Adrenal gland (tissue), 12 donors: ENCODE results near the gene GDAP2. TPM values are rescaled to one million over a fixed set of nuclear protein-coding genes. Genes with fewer than 3 reads are reported as not detected.

Experiments used
- DNase-seq, 7 donors: peaks; one replicate each; pipeline ENCODE4 v3.0.0-alpha.2; 2019 to 2020
- H3K27ac ChIP-seq, 5 donors: fragments of 200-600 bp; sonication (generic) in 4 of 5; 1 replicate in 3 of 5; 2 replicates in 2 of 5; pipeline versions ENCODE4 v1.5.1 to v1.8.0; 2016 to 2020; ENCODE audit warnings: mild to moderate bottlenecking in 1 of 5
- H3K27me3 ChIP-seq: fragments of 200-600 bp; 2 replicates; pipeline ENCODE4 v1.8.0; 2021
- H3K36me3 ChIP-seq, 2 donors: fragments of 200-600 bp; replicated peaks in 1 of 2; 1 replicate in 1 of 2; 2 replicates in 1 of 2; pipeline versions ENCODE4 v1.5.1 to v1.8.0; 2018 to 2022
- H3K4me1 ChIP-seq, 2 donors: fragments of 200-600 bp; replicated peaks in 1 of 2; 1 replicate in 1 of 2; 2 replicates in 1 of 2; pipeline versions ENCODE4 v1.5.1 to v1.8.0; 2018 to 2021
- H3K4me3 ChIP-seq, 4 donors: fragments of 200-600 bp; sonication (generic) in 3 of 4; one replicate each; pipeline ENCODE4 v1.5.1; 2016 to 2018
- H3K9me3 ChIP-seq, 3 donors: fragments of 200-600 bp; sonication (generic) in 1 of 3; replicated peaks in 1 of 3; 1 replicate in 2 of 3; 2 replicates in 1 of 3; pipeline versions ENCODE4 v1.5.1 to v1.8.0; 2016 to 2021
- CTCF ChIP-seq, 6 experiments: fragments of 450-650 bp in 4 of 6; fragments of 200-600 bp in 2 of 6; sonication (generic) in 1 of 6; IDR thresholded peaks; 1 replicate in 5 of 6; 2 replicates in 1 of 6; pipeline versions ENCODE4 v1.5.1 to v1.8.0; 2016 to 2021; ENCODE audit warnings: antibody characterized with exemption in 6 of 6, mild to moderate bottlenecking in 2 of 6, moderate library complexity in 1 of 6
- POLR2A ChIP-seq, 2 donors: fragments of 450-650 bp; IDR thresholded peaks; one replicate each; pipeline ENCODE4 v1.6.1; 2017; ENCODE audit warnings: antibody characterized with exemption in 2 of 2, mild to moderate bottlenecking in 2 of 2, moderate library complexity in 1 of 2
- WGBS, 4 donors: extraction: QIAGEN DNeasy Blood & Tissue Kit in 2 of 4; methylation state at CpG; one replicate each; pipeline versions ENCODE4 v1.1.5 to v1.1.7; 2013 to 2017; 5-methylcytosine and 5-hydroxymethylcytosine counted together
- intact Hi-C, 2 donors: fragments of 100-400 bp; cut with DNase I; formaldehyde crosslinking; loops; one replicate each; pipeline versions ENCODE4 v1.14.1 to v1.15.0; 2022 to 2023
- polyA plus RNA-seq, 3 donors: library from polyadenylated mRNA; stranded (reverse); fragments of 200-250 nt in 2 of 3; fragments of 350-450 nt in 1 of 3; fragmentation: Illumina TruSeq in 1 of 3; extraction: RNeasy Lipid Tissue Mini Kit (QIAGEN cat#74804) in 1 of 3; gene quantifications; one replicate each; pipeline ENCODE4 v1.2.3, GENCODE V29; 2013 to 2014
- total RNA-seq, 9 donors: library from RNA; depleted of rRNA in 4 of 9; stranded (reverse); fragments of >200 nt in 4 of 9; fragments of 120-200 nt in 1 of 9; fragmentation: NEBNext Ultra II Directional in 1 of 9; extraction: Animal tissue kit (Norgen Biotek cat#: 25700) in 1 of 9; gene quantifications; one replicate each; pipeline versions ENCODE4 v1.1.0 to v1.2.4, GENCODE V29; 2013 to 2023
- donor health status: healthy with polysubstance abuse.
- donor health status: Bipolar disorder and iron deficiency.
- donor health status: DM: yes; HTN: yes; CAD: no.
- donor health status: DM: no; HTN: no; CAD: no.
- donor health status: DM: no; HTN: no; CAD: no.
- donor health status: DM: yes; HTN: yes; CAD: no.

GDAP2 gene
- total and polyA plus RNA-seq, 12 donors = 2.2 to 34.2 (median 22.4) TPM

DNA sequence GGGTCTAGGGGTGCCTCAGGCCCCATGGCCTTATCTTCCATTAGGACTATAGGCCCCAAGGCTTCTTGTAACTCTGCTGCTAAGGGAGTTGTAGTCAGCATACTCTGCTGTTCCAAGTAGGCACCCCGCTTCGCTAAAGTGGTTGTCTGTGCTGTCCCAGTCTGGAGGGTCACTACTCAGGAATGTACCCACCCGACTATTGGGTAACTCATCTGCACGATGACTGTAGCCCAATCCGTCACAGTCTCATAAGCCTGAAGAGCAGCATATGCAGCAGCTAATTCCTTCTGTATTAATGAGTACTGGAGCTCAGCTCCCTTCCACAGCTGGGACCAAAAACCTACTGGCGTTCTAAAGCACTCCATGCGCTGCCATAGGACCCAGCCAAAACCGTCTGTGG is 111.0 kb downstream of the GDAP2 start:
- H3K9me3 ChIP-seq = no peaks in the 10 kb centered on the region
- no peaks in the 10 kb centered on the region for H3K4me1 ChIP-seq
- H3K27ac ChIP-seq = no peak overlapping the region
- no peaks in the 10 kb centered on the region for H3K27me3 ChIP-seq
- TF ChIP-seq CTCF (IDR thresholded peaks at IDR 0.05) (no peak), POLR2A (IDR thresholded peaks at IDR 0.05) (no peak)
- no peak for DNase-seq
- H3K4me3 ChIP-seq = no peak overlapping the region
- intact Hi-C loops = no loop called here
- no peaks in the 10 kb centered on the region for H3K36me3 ChIP-seq
- 93 to 98% (median 95%) methylated on average over 7 to 8 of the region's 8 CpGs for WGBS, 4 donors

DNA sequence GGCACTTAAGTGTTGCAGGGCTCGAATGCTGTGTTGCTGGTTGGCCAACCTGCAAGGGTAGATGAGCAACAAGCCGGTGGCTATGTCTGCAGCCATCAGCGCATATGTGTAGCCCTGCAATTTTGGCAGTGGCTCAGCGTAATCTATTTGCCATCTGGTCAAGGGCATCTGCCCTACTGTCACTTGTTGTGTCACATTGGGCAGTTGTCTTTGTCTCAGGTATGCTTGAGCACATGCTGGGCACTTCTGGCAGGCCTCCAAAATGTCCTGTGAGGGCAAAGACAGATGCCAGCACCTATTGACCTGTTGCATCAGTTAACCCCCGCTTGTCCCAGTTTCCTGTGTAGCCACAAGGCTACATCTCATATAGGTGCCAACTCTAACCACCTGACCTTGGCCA is 111.8 kb downstream of the GDAP2 start:
- 77 to 90% (median 85%) methylated on average over 4 to 5 of the region's 5 CpGs for WGBS, 4 donors
- no peaks in the 10 kb centered on the region for H3K27me3 ChIP-seq
- no peak overlapping the region for H3K4me3 ChIP-seq
- H3K9me3 ChIP-seq = no peaks in the 10 kb centered on the region
- H3K36me3 ChIP-seq = no peaks in the 10 kb centered on the region
- no peak for TF ChIP-seq CTCF (IDR thresholded peaks at IDR 0.05)
- H3K4me1 ChIP-seq = no peaks in the 10 kb centered on the region
- DNase-seq = peak in 2 of 7 donors; percentile 27 to 31
- no peak overlapping the region for H3K27ac ChIP-seq
- intact Hi-C loops = no loop called here

- no peaks in the 10 kb centered on the region for H3K4me1 ChIP-seq
- no peaks in the 10 kb centered on the region for H3K9me3 ChIP-seq
- no peak overlapping the region for H3K4me3 ChIP-seq
- no peak overlapping the region for H3K27ac ChIP-seq
- TF ChIP-seq POLR2A (IDR thresholded peaks at IDR 0.05) = no peak
- no peak for TF ChIP-seq CTCF (IDR thresholded peaks at IDR 0.05)
- H3K36me3 ChIP-seq = no peaks in the 10 kb centered on the region
- DNase-seq = no peak
- intact Hi-C loops = no loop called here
- H3K27me3 ChIP-seq = no peaks in the 10 kb centered on the region
- WGBS, 4 donors = 77 to 93% (median 86%) methylated on average over 7 to 9 of the region's 9 CpGs
These were observed 113.5 kb downstream of the GDAP2 start for GRCh38 chr1:117815926-117816325.

- Histone ChIP-seq H3K9me3 (no peaks in the 10 kb centered on the region), H3K4me1 (no peaks in the 10 kb centered on the region), H3K36me3 (no peaks in the 10 kb centered on the region), H3K27me3 (no peaks in the 10 kb centered on the region), H3K4me3 (no peak overlapping the region), H3K27ac (no peak overlapping the region)
- intact Hi-C loops = no loop called here
- TF ChIP-seq CTCF (IDR thresholded peaks at IDR 0.05) = no peak
- TF ChIP-seq POLR2A (IDR thresholded peaks at IDR 0.05) = no peak
- DNase-seq = peak in 4 of 7 donors; percentile 41 to 75 (median 52)
- 71 to 89% (median 79%) methylated on average over 6 of the region's 6 CpGs for WGBS, 4 donors
These were observed 114.3 kb downstream of the GDAP2 start for GRCh38 chr1:117814856-117815797.

Other genes with a start within 250 kb of the GDAP2 start
- gene WDR3, start 118 bp upstream of the GDAP2 start, total RNA-seq = 10 to 100 TPM in 8 of 9 donors, 1 to 10 TPM in 1; 9.9 to 41.8 (median 31.5) TPM
- gene WDR3, start 118 bp upstream of the GDAP2 start, polyA plus RNA-seq = 10 to 100 TPM in 1 of 3 donors, 1 to 10 TPM in 2; 2.8 to 57.4 (median 3.0) TPM